Mononuclear cell (primary cell): ENCODE data around the gene CCDC93. TPM values are rescaled to one million over a fixed set of nuclear protein-coding genes. Genes with fewer than 3 reads are reported as not detected.
"Not testable (repeated sequence)": the region's sequence is repeated elsewhere in the genome, so short reads cannot be mapped to it uniquely, and the experiment has no call there.

Experiments
- H3K27me3 ChIP-seq: 2 replicates; pipeline ENCODE4 v1.6.0; 2011; ENCODE audit warnings: low read length, control low read depth; ENCODE audit not compliant: insufficient read depth
- H3K4me1 ChIP-seq: 2 replicates; pipeline ENCODE4 v1.5.1; 2011; ENCODE audit warnings: mild to moderate bottlenecking, low read length, control low read depth; ENCODE audit not compliant: insufficient read depth
- H3K4me3 ChIP-seq: 2 replicates; pipeline ENCODE4 v1.5.1; 2011; ENCODE audit warnings: mild to moderate bottlenecking, low read length, moderate library complexity
- H3K9me3 ChIP-seq: 2 replicates; pipeline ENCODE4 v1.5.1; 2011; ENCODE audit warnings: low read depth, mild to moderate bottlenecking, control low read depth, low read length
- total RNA-seq: library from RNA; depleted of rRNA; stranded (reverse); fragments of >200 nt; gene quantifications from one replicate; pipeline ENCODE4 v1.2.3, GENCODE V29; 2012

CCDC93 gene
- total RNA-seq, 1 donor = 69.5 TPM

DNA sequence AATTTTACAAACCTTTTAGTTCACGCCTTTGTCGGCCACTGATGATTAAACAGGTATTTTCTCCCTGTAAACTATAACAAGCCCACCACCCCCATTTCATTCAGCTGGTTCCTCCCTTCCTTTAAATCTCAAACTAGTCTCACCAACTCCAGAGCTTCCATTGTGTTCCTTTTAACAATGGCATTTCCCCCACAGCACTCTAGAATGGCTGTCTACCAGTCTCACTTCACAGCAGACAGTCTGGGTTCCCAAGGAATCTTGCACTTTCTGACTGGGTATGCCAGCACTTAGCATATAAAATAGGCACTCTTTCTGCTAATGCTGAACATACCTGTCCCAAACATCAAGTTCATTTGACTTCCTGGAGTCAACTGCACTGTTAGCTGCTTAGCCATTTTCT is 75.3 kb downstream of the CCDC93 start:
- Histone ChIP-seq H3K4me1 (no peaks in the 10 kb centered on the region), H3K9me3 (no peaks in the 10 kb centered on the region), H3K27me3 (no peaks in the 10 kb centered on the region), H3K4me3 (no peak overlapping the region)

DNA sequence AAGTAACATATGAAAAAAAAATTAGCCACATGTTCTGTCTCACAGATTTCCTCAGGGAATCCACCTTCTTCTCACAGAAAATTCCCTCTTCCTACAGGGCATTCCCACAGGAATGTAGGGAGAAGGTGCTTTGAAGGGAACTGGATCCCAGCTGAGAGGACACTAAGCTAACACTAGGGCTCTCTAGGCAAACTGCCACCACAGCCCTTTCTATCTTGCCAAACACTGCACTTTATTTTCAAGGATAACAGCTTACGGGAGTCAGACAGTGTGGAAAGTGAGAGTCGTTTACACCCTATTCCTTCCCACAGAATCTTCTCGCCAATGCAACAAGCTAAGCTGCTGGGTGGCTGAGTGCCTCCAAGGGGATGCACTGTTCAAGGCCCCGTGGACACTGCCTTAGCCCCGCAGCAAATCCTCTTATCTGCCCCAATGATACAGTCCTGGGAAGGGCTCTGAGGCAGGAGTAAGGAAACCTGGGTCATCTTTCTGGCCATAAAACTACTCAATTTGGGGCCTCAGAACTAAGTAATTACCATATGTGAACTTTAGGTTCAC is 76.9 kb downstream of the CCDC93 start:
- Histone ChIP-seq H3K4me1 (no peaks in the 10 kb centered on the region), H3K9me3 (no peaks in the 10 kb centered on the region), H3K4me3 (no peak overlapping the region), H3K27me3 (no peaks in the 10 kb centered on the region)

DNA sequence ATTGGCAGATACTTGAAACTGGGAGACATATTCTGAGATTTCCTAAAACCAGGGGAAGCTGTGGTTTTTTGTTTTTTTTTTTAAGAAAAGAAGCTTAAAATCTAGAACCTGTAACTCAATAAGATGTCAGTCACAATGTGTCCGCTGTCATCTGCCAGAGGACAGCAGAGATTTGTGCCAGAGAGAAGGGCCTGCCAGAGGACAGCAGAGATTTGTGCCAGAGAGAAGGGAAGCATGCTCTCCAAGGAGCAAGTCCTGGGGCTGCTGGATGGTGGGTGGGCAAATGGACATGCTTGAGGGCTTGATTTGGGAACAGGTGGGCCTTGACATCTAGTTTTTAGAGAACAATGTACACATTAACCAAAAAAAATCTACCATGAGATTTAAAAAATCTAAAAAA is 77.9 kb downstream of the CCDC93 start:
- Histone ChIP-seq H3K4me3 (no peak overlapping the region), H3K4me1 (no peaks in the 10 kb centered on the region), H3K27me3 (no peaks in the 10 kb centered on the region), H3K9me3 (no peaks in the 10 kb centered on the region)

GRCh38 chr2:117935456-117935855 is 78.4 kb downstream of the CCDC93 start:
- H3K9me3 ChIP-seq = no peaks in the 10 kb centered on the region

GRCh38 chr2:117933884-117934354 is 80.0 kb downstream of the CCDC93 start:
- H3K4me3 ChIP-seq = no peak overlapping the region
- no peaks in the 10 kb centered on the region for H3K4me1 ChIP-seq
- H3K9me3 ChIP-seq = no peaks in the 10 kb centered on the region
- no peaks in the 10 kb centered on the region for H3K27me3 ChIP-seq

More at GRCh38 chr2:117935456-117935855, 78.4 kb downstream of the CCDC93 start:
- Histone ChIP-seq H3K4me1 (no peaks in the 10 kb centered on the region), H3K4me3 (no peak overlapping the region), H3K27me3 (no peaks in the 10 kb centered on the region)

GRCh38 chr2:117931978-117932377 is 81.9 kb downstream of the CCDC93 start:
- H3K4me3 ChIP-seq = no peak overlapping the region
- no peaks in the 10 kb centered on the region for H3K4me1 ChIP-seq
- H3K27me3 ChIP-seq = no peaks in the 10 kb centered on the region
- H3K9me3 ChIP-seq = no peaks in the 10 kb centered on the region

GRCh38 chr2:117931266-117931665 is 82.6 kb downstream of the CCDC93 start:
- H3K4me3 ChIP-seq = no peak overlapping the region
- H3K27me3 ChIP-seq = no peaks in the 10 kb centered on the region
- no peaks in the 10 kb centered on the region for H3K9me3 ChIP-seq
- no peaks in the 10 kb centered on the region for H3K4me1 ChIP-seq

DNA sequence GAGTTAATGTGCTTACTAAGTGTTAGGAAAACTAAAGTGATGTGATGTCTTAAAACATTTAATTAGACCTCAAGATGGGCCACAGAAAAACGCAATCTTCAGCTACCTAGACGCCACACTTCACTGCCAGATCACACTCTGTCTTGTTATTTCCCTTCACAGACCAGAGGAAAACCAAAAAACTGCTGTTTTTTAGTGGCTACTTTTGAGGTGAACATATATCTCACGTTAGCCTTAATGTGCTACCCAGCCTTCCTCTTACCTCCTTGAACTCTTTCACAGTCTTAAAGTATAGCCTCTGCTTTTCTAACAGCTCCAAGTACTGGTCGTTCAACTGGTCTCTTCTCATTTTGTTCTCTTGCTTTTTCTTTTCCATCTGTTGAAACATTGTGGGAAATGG is 83.1 kb downstream of the CCDC93 start:
- Histone ChIP-seq H3K27me3 (no peaks in the 10 kb centered on the region), H3K9me3 (no peaks in the 10 kb centered on the region), H3K4me3 (no peak overlapping the region), H3K4me1 (no peaks in the 10 kb centered on the region)

GRCh38 chr2:117923471-117923870 is 90.4 kb downstream of the CCDC93 start:
- not testable (repeated sequence) for H3K9me3 ChIP-seq, H3K4me1 ChIP-seq

GRCh38 chr2:117921520-117921919 is 92.3 kb downstream of the CCDC93 start:
- Histone ChIP-seq H3K4me3 (no peak overlapping the region), H3K9me3 (no peaks in the 10 kb centered on the region), H3K27me3 (no peaks in the 10 kb centered on the region), H3K4me1 (no peaks in the 10 kb centered on the region)

More at GRCh38 chr2:117923471-117923870, 90.4 kb downstream of the CCDC93 start:
- not testable (repeated sequence) for H3K4me3 ChIP-seq, H3K27me3 ChIP-seq

- no peaks in the 10 kb centered on the region for H3K4me1 ChIP-seq
- H3K4me3 ChIP-seq = no peak overlapping the region
- H3K27me3 ChIP-seq = no peaks in the 10 kb centered on the region
- H3K9me3 ChIP-seq = no peaks in the 10 kb centered on the region
Measured at GRCh38 chr2:117918608-117919007, 95.3 kb downstream of the CCDC93 start.

- no peaks in the 10 kb centered on the region for H3K4me1 ChIP-seq
- no peaks in the 10 kb centered on the region for H3K9me3 ChIP-seq
- H3K27me3 ChIP-seq = no peaks in the 10 kb centered on the region
- H3K4me3 ChIP-seq = no peak overlapping the region
Measured at GRCh38 chr2:117917223-117917917, 96.5 kb downstream of the CCDC93 start.

- no peaks in the 10 kb centered on the region for H3K27me3 ChIP-seq
- H3K4me1 ChIP-seq = no peaks in the 10 kb centered on the region
Measured at GRCh38 chr2:117902933-117903332, 110.9 kb downstream of the CCDC93 start.

GRCh38 chr2:117888897-117889296 is 125.0 kb downstream of the CCDC93 start:
- Histone ChIP-seq H3K27me3 (no peaks in the 10 kb centered on the region), H3K9me3 (peaks cover 8% of the 10 kb centered on the region), H3K4me3 (no peak overlapping the region), H3K4me1 (no peaks in the 10 kb centered on the region)

More at GRCh38 chr2:117902933-117903332, 110.9 kb downstream of the CCDC93 start:
- H3K4me3 ChIP-seq = no peak overlapping the region
- no peaks in the 10 kb centered on the region for H3K9me3 ChIP-seq

DNA sequence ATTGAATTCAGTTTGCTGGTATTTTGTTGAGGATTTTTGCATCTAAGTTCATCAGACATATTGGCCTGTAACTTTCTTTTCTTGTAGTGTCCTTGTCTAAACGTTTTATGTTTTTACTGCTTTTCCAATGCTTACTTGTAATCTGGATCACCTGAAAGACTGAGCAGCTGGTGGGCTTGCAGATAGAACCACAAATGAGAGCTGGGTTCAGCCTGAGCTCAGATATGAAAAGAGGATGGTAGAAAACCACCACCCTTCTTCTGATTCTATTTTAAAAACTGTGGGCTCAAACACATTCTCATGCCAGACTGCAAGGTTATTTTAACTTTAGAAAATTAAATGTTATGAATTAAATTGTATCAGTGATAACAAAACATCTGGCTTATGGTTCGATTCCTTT is 128.6 kb downstream of the CCDC93 start:
- Histone ChIP-seq H3K9me3 (no peaks in the 10 kb centered on the region), H3K4me1 (no peaks in the 10 kb centered on the region), H3K4me3 (no peak overlapping the region), H3K27me3 (no peaks in the 10 kb centered on the region)

DNA sequence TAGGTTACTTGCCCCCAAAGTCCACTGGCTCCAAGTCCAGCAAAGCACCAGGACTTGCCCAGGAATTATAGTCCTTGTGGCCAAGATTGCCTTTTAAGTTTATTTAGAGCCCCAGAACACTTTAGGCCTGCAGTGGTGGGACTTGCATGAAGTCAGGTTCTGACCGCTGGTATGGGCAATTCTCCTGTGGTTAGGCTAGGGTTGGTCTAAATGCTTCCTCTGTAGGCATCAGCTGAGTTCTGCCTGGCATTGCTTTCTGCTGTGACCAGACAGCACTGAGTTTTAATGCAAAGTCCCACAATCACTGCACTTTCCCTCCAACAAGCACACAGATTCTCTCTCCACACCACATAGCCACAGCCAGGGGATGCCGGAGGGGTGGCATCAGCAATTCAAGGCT is 134.9 kb downstream of the CCDC93 start:
- Histone ChIP-seq H3K27me3 (peaks cover 3% of the 10 kb centered on the region), H3K4me3 (no peak overlapping the region), H3K4me1 (no peaks in the 10 kb centered on the region), H3K9me3 (no peaks in the 10 kb centered on the region)
